SK-N-SH (cell line): ENCODE data around the gene FLNA. TPM values are rescaled to one million over a fixed set of nuclear protein-coding genes. Genes with fewer than 3 reads are reported as not detected.

Source experiments
- CTCF ChIA-PET: fragments of 300-600, 350-600 bp; formaldehyde crosslinking; extraction: SDS; loops from one replicate; lab custom pipeline; 2021; lab: Yijun Ruan, JAX
- POLR2A ChIA-PET: fragments of 350-600 bp; sonication (Branson Sonifier 250); formaldehyde crosslinking; extraction: SDS; loops from one replicate; lab custom pipeline; 2020; ENCODE audit warnings: antibody characterized with exemption, inconsistent platforms; lab: Yijun Ruan, JAX
- DNase-seq: peaks from one replicate; pipeline ENCODE4 v3.0.0; 2012
- H2AFZ ChIP-seq: fragments of 200-600 bp; sonication (generic); 2 replicates; pipeline ENCODE4 v1.8.1; 2016; ENCODE audit warnings: antibody characterized with exemption, mild to moderate bottlenecking, low read depth
- H3F3A ChIP-seq: fragments of 200-600 bp; sonication (generic); replicated peaks from 2 replicates; pipeline ENCODE3; 2016; ENCODE audit warnings: antibody characterized with exemption, mild to moderate bottlenecking; ENCODE audit not compliant: insufficient read depth
- H3K27ac ChIP-seq, 2 experiments: fragments of 200-500 bp in 1 of 2; fragments of 200-600 bp in 1 of 2; sonication (Bioruptor generic) in 1 of 2; sonication (generic), shearing (Covaris generic) in 1 of 2; 2 replicates each; pipeline versions ENCODE4 v1.5.1 to v1.6.1; 2014 to 2016; ENCODE audit warnings: low read depth in 2 of 2, inconsistent platforms in 1 of 2, low read length in 1 of 2, mild to moderate bottlenecking in 1 of 2, mixed read lengths in 1 of 2
- H3K27me3 ChIP-seq: fragments of 200-600 bp; sonication (generic), shearing (Covaris generic); 2 replicates; pipeline ENCODE4 v1.6.1; 2016; ENCODE audit warnings: mixed run types; ENCODE audit not compliant: insufficient read depth
- H3K36me3 ChIP-seq, 2 experiments: fragments of 200-500 bp in 1 of 2; fragments of 200-600 bp in 1 of 2; sonication (Bioruptor generic) in 1 of 2; sonication (generic) in 1 of 2; replicated peaks in 1 of 2; 2 replicates each; pipeline versions ENCODE3 to v1.5.1; 2014 to 2016; ENCODE audit warnings: low read length in 1 of 2, mild to moderate bottlenecking in 1 of 2; ENCODE audit not compliant: insufficient read depth in 2 of 2, control insufficient read depth in 1 of 2
- H3K4me1 ChIP-seq, 2 experiments: fragments of 200-500 bp in 1 of 2; fragments of 200-600 bp in 1 of 2; sonication (Bioruptor generic) in 1 of 2; sonication (generic), shearing (Covaris generic) in 1 of 2; 2 replicates each; pipeline versions ENCODE4 v1.5.1 to v1.6.1; 2014 to 2016; ENCODE audit warnings: low read depth in 1 of 2, low read length in 1 of 2, mixed run types in 1 of 2; ENCODE audit not compliant: insufficient read depth in 2 of 2, control insufficient read depth in 1 of 2
- H3K4me2 ChIP-seq: fragments of 200-600 bp; sonication (generic), shearing (Covaris generic); 2 replicates; pipeline ENCODE4 v1.6.1; 2017; ENCODE audit warnings: mixed run types
- H3K4me3 ChIP-seq, 2 experiments: fragments of 200-500 bp in 1 of 2; fragments of 200-600 bp in 1 of 2; sonication (Bioruptor generic) in 1 of 2; sonication (generic), shearing (Covaris generic) in 1 of 2; 2 replicates each; pipeline versions ENCODE4 v1.5.1 to v1.8.1; 2014 to 2016; ENCODE audit warnings: low read depth in 2 of 2, inconsistent platforms in 1 of 2, low read length in 1 of 2, mild to moderate bottlenecking in 1 of 2, mixed read lengths in 1 of 2, moderate library complexity in 1 of 2
- H3K79me2 ChIP-seq: fragments of 200-600 bp; sonication (generic); 2 replicates; pipeline ENCODE4 v1.8.1; 2017; ENCODE audit warnings: mild to moderate bottlenecking; ENCODE audit not compliant: insufficient read depth
- H3K9ac ChIP-seq: fragments of 200-600 bp; sonication (generic); 2 replicates; pipeline ENCODE4 v1.6.1; 2017; ENCODE audit warnings: mixed run types
- H3K9me2 ChIP-seq: fragments of 200-600 bp; sonication (generic); 2 replicates; pipeline ENCODE4 v1.6.1; 2017; ENCODE audit warnings: mixed run types
- H3K9me3 ChIP-seq: fragments of 200-600 bp; sonication (generic); 2 replicates; pipeline ENCODE4 v1.6.1; 2017; ENCODE audit warnings: mixed run types, mild to moderate bottlenecking, moderate library complexity
- H4K20me1 ChIP-seq: fragments of 200-600 bp; sonication (generic); 2 replicates; pipeline ENCODE4 v1.6.1; 2017; ENCODE audit warnings: mild to moderate bottlenecking, mixed run types; ENCODE audit not compliant: insufficient read depth
- EP300 ChIP-seq, 2 experiments: IDR thresholded peaks; 2 replicates each; pipeline versions ENCODE4 v1.4.0 to v1.6.1; 2012; ENCODE audit warnings: borderline replicate concordance in 1 of 2, low read depth in 1 of 2, low read length in 1 of 2
- GABPA ChIP-seq: IDR thresholded peaks from 2 replicates; pipeline ENCODE4 v1.4.0; 2012; ENCODE audit warnings: low read depth, mild to moderate bottlenecking
- MXI1 ChIP-seq: IDR thresholded peaks from 2 replicates; pipeline ENCODE4 v1.6.1; 2012; ENCODE audit warnings: mild to moderate bottlenecking, low read depth, low read length, improper control_type of control experiment
- RXRA ChIP-seq: IDR thresholded peaks from 2 replicates; pipeline ENCODE4 v1.4.0; 2012; ENCODE audit warnings: low read depth, mild to moderate bottlenecking, borderline replicate concordance
- TEAD4 ChIP-seq: IDR thresholded peaks from 2 replicates; pipeline ENCODE4 v1.4.0; 2012; ENCODE audit warnings: mild to moderate bottlenecking, borderline replicate concordance; ENCODE audit not compliant: insufficient read depth
- WGBS: methylation state at CpG from one replicate; pipeline ENCODE4 v1.1.6; 2017; ENCODE audit warnings: low lambda C conversion rate; 5-methylcytosine and 5-hydroxymethylcytosine counted together
- polyA plus RNA-seq, 3 experiments: library from polyadenylated mRNA; depleted of rRNA; stranded (reverse); fragments of >200 nt; gene quantifications; 2 replicates each; pipeline ENCODE4 v1.2.3, GENCODE V29; 2012
- TF ChIP-seq, protein P1 (sequence below): fragments of 200-600 bp; sonication (generic); IDR thresholded peaks from 2 replicates; pipeline ENCODE4 v1.6.1; 2017; ENCODE audit warnings: antibody characterized with exemption, mild to moderate bottlenecking, moderate library complexity
- TF ChIP-seq, protein P2 (sequence below): fragments of 150-350 bp; IDR thresholded peaks from 2 replicates; pipeline ENCODE4 v1.6.1; 2017; ENCODE audit warnings: antibody characterized with exemption, low read length, low read depth, borderline replicate concordance

FLNA gene
- polyA plus RNA-seq, 1 of the 3 experiments (the other 2 are of a cell fraction) = 550 TPM

DNA sequence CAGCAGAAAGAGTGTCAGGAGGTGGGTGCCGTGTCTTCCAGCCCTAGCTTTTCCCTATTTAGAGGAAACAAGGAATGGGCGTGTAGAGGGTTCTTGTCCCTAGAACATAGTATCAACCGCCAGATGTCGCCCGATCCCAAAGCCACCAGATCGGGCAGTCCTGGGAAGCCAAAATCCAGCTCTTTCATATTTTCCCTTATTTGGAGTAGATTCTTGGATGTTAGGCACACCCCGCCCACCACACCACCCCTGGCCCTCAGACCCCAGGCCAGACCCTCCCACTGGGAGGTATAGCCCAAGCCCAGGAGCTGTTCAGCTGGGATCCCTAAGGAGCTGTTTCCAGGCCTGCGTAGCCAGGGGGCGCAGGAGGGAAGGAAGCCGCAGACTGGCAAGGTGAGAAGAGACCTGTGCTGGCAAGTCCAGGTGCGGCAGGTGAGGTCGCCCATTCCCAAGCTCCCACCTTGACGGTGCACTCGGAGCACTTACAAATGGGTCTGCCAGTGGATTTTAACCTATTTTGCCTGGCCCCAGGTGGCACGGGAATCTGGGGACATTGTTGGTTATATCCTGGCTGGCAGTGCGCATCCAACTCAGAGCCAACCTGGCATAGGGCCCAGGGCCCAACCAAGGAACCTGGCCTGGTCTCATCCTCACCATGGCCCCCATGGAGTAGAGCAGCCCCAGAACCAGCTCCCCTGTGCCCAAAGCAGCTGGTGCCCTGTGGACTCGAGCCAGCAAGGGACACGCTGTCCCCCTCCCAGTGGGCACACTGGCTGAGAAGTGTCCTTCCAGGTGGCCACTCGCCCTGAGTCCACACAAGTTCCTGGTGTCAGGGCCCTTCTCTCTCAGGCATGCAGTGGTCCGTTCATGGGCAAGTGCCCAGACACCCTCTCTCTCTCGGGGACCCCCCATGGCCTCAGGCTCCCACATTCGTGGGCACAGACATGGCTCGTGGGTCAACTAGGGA lies 811 bp downstream of the FLNA start:
- peaks cover under 1 to 10% of the 10 kb centered on the region in 2 experiments; a peak in 2 of 4 replicates for H3K4me1 ChIP-seq
- ChIA-PET POLR2A (interaction anchor here (0.7 to 1.7 kb wide), 3 partner anchors 11 to 495 kb away, joined by 3 to 5 read pairs (median 3); partner anchors contain the start of gene RPL10), CTCF (interaction anchor here (0.7 to 1.8 kb wide), 4 partner anchors 10 to 405 kb away, joined by 3 to 6 read pairs (median 5); no protein-coding TSS in a partner anchor)
- no peaks in the 10 kb centered on the region for H3K36me3 ChIP-seq
- peak overlapping the region; percentile 39; the same call in 1 of the 2 replicates for H3K9ac ChIP-seq
- no peak overlapping the region for H2AFZ ChIP-seq
- DNase-seq = no peak
- no peaks in the 10 kb centered on the region for H3K9me3 ChIP-seq
- H4K20me1 ChIP-seq = peaks cover under 1% of the 10 kb centered on the region; the same call in 1 of the 2 replicates
- no peak for TF ChIP-seq TEAD4
- TF ChIP-seq, protein P1, sequence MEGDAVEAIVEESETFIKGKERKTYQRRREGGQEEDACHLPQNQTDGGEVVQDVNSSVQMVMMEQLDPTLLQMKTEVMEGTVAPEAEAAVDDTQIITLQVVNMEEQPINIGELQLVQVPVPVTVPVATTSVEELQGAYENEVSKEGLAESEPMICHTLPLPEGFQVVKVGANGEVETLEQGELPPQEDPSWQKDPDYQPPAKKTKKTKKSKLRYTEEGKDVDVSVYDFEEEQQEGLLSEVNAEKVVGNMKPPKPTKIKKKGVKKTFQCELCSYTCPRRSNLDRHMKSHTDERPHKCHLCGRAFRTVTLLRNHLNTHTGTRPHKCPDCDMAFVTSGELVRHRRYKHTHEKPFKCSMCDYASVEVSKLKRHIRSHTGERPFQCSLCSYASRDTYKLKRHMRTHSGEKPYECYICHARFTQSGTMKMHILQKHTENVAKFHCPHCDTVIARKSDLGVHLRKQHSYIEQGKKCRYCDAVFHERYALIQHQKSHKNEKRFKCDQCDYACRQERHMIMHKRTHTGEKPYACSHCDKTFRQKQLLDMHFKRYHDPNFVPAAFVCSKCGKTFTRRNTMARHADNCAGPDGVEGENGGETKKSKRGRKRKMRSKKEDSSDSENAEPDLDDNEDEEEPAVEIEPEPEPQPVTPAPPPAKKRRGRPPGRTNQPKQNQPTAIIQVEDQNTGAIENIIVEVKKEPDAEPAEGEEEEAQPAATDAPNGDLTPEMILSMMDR = peak; percentile 37
- 58% methylated on average over 20 of the region's 23 CpGs for WGBS
- peak overlapping the region; percentile 81 for H3K4me2 ChIP-seq
- H3K4me3 ChIP-seq = peak overlapping the region; percentile 51 to 57
- peaks cover 13% of the 10 kb centered on the region for H3F3A ChIP-seq
- peak overlapping the region; percentile 9 to 58; a peak in 1 of 4 replicates for H3K27ac ChIP-seq
- H3K79me2 ChIP-seq = peaks cover 56% of the 10 kb centered on the region
- H3K9me2 ChIP-seq = no peaks in the 10 kb centered on the region
- H3K27me3 ChIP-seq = no peaks in the 10 kb centered on the region

DNA sequence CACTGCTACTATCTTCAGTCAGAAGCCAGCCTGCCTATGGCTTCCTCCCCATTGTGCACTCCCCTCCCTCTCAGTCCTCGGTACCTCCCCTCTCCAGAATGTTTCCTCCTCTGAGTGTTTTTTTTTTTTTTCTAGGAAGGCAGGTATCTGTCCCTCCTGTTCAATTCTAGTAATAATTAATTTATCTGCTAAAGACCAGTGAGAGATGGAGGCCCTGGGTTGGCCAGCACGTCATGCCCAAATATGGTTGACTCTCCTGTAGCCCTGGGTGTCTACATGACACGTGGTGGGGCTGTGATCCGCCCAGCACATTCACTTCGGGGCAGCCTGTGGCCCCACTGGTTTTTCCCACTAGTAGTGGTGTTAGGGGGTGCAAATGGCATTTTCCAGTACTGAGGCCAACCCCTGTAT lies 1.8 kb downstream of the FLNA start:
- Histone ChIP-seq H3K4me1 (peaks cover 11 to 16% of the 10 kb centered on the region in 2 experiments; a peak in 2 of 4 replicates), H3K27me3 (no peaks in the 10 kb centered on the region), H3K4me3 (no peak overlapping the region), H2AFZ (no peak overlapping the region), H3K36me3 (peaks cover 0 to under 1% of the 10 kb centered on the region in 2 experiments), H3K9me3 (no peaks in the 10 kb centered on the region), H3K27ac (no peak overlapping the region), H3K9ac (no peak overlapping the region), H3F3A (peaks cover 13% of the 10 kb centered on the region), H3K4me2 (0 out of 2 replicates have a peak overlapping the region, but pooled peaks have one; percentile 57), H3K79me2 (peaks cover 66% of the 10 kb centered on the region), H3K9me2 (no peaks in the 10 kb centered on the region), H4K20me1 (peaks cover 11% of the 10 kb centered on the region)
- ChIA-PET POLR2A (interaction anchor here (0.7 kb wide), 1 partner anchor 494 kb away, joined by 3 read pairs; no protein-coding TSS in a partner anchor), CTCF (interaction anchor here (0.7 to 1.5 kb wide), 2 partner anchors 162 to 404 kb away, joined by 3 to 6 read pairs; no protein-coding TSS in a partner anchor)
- 47% methylated on average over 5 of the region's 5 CpGs for WGBS
- TF ChIP-seq GABPA = no peak
- TF ChIP-seq MXI1 = no peak
- TF ChIP-seq, protein P2, sequence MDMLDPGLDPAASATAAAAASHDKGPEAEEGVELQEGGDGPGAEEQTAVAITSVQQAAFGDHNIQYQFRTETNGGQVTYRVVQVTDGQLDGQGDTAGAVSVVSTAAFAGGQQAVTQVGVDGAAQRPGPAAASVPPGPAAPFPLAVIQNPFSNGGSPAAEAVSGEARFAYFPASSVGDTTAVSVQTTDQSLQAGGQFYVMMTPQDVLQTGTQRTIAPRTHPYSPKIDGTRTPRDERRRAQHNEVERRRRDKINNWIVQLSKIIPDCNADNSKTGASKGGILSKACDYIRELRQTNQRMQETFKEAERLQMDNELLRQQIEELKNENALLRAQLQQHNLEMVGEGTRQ = no peak
- TF ChIP-seq RXRA = no peak
- no peak for TF ChIP-seq EP300 (IDR thresholded peaks at IDR 0.05; ENCODE audit: borderline replicate concordance in 1 of 2, low read depth in 1 of 2, low read length in 1 of 2)
- no peak for DNase-seq
